Fibroblast of skin of left quadriceps (primary cell): ENCODE results near the gene VPS35.

ENCODE experiments used
- DNase-seq, 2 experiments: peaks; one replicate each; pipeline ENCODE4 v3.0.0-alpha.2; 2013; ENCODE audit warnings: low read depth in 2 of 2

The VPS35 gene

DNA sequence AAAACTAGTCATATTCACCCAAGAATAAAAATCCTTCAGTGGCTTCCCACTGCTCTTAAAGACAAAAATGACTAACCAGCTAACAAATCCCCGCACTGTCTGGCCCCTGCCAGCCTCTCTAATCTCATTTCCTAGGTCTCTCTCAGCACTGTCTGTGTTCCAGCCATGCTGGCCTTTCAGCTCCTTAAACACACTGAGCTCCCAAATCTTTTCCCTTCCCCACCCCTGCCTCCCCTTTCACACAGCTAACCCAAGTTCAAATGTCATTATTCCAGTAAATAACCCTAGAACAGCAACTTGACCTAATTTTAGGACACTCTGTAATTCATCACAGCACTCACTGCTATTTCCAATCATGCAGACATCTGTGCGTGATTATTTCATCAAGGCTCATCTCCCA, 75.6 kb downstream of the VPS35 start:
- no peak for DNase-seq

DNA sequence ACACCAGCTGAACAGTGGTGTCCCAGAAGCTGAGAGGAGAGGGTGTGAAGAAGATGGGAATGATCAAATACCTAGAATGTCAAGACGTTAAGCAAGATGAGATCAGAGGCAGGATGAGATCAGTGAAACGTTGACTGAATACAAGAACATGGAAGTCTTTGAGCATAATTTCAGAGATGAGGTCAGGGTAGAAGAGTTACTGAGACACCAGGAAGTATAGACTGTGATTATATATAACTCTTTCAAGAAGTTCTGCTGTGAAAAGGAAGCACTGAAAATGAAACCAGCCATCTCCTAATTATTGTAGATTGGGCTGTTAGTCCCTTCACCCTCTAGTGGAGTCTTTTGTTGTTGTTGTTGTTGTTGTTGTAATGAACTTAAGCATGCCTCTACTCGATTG, 76.9 kb downstream of the VPS35 start:
- no peak for DNase-seq

- peak; percentile 20 to 32 for DNase-seq
Observed at GRCh38 chr16:46607529-46607928, 81.4 kb downstream of the VPS35 start.

GRCh38 chr16:46606231-46606630, 82.7 kb downstream of the VPS35 start:
- no peak for DNase-seq
